Measurements from ENCODE around the gene MLPH.

DNA sequence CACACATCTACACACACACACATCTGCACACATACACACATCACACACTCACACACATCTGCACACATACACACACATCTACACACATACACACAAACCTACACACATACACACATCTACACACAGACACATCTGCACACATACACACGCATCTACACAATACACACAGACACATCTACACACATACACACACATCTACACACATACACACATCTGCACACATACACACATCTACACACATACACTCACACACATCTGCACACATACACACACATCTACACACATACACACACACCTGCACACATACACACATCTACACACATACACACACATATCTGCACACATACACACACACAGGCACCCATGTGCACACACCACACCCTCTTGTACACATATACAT lies 78.9 kb downstream of the MLPH start:
- TF ChIP-seq, protein P1, sequence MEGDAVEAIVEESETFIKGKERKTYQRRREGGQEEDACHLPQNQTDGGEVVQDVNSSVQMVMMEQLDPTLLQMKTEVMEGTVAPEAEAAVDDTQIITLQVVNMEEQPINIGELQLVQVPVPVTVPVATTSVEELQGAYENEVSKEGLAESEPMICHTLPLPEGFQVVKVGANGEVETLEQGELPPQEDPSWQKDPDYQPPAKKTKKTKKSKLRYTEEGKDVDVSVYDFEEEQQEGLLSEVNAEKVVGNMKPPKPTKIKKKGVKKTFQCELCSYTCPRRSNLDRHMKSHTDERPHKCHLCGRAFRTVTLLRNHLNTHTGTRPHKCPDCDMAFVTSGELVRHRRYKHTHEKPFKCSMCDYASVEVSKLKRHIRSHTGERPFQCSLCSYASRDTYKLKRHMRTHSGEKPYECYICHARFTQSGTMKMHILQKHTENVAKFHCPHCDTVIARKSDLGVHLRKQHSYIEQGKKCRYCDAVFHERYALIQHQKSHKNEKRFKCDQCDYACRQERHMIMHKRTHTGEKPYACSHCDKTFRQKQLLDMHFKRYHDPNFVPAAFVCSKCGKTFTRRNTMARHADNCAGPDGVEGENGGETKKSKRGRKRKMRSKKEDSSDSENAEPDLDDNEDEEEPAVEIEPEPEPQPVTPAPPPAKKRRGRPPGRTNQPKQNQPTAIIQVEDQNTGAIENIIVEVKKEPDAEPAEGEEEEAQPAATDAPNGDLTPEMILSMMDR (conservative IDR thresholded peaks at IDR 0.05 in 1 of 2, IDR thresholded peaks at IDR 0.05 in 1 of 2; ENCODE audit: extremely low read depth in 1 of 2, insufficient read depth in 1 of 2, low read depth in 1 of 2, low read length in 2 of 2) = no peak
- no peak for TF ChIP-seq EZH2 (IDR thresholded peaks at IDR 0.05; ENCODE audit: borderline replicate concordance, low read length)

All from mammary epithelial cell (primary cell).